Measurements from ENCODE around the gene PTGDR2. TPM values are rescaled to one million over a fixed set of nuclear protein-coding genes. Genes with fewer than 3 reads are reported as not detected.

PTGDR2 gene
- total RNA-seq, 2 experiments from 2014 or later = 0.19 TPM; not detected in 1

- H3K4me1 ChIP-seq (ENCODE audit: insufficient read depth, low read length, poor library complexity, severe bottlenecking) = no peaks in the 10 kb centered on the region
- DNase-seq (ENCODE audit: low spot score) = no peak
- TF ChIP-seq EZH2phosphoT487 (IDR thresholded peaks at IDR 0.05; ENCODE audit: borderline replicate concordance, low read depth, low read length) (no peak), CTCF (conservative IDR thresholded peaks at IDR 0.05; ENCODE audit: low read length) (no peak)
- H3K36me3 ChIP-seq (ENCODE audit: insufficient read depth, low read length) = peaks cover 34% of the 10 kb centered on the region
- H3K9me3 ChIP-seq (ENCODE audit: low read length) = no peaks in the 10 kb centered on the region
- H3K4me2 ChIP-seq (ENCODE audit: low read length) = no peak overlapping the region
- no peak overlapping the region for H3K4me3 ChIP-seq (ENCODE audit: low read depth, low read length, poor library complexity, severe bottlenecking)
- ChIA-PET POLR2A (interaction anchor here (0.8 kb wide), 1 partner anchor 10 kb away, joined by 3 read pairs; no protein-coding TSS in a partner anchor), CTCF (ENCODE audit: unreplicated experiment) (no interaction called here)
- H3K9me2 ChIP-seq (ENCODE audit: insufficient read depth, low read length) = no peaks in the 10 kb centered on the region
- no peak overlapping the region for H2AFZ ChIP-seq (ENCODE audit: low read length)
- H3K27ac ChIP-seq (ENCODE audit: low read depth, low read length, poor library complexity, severe bottlenecking) = no peak overlapping the region
- BruUV-seq (replicated peaks) = no TSS peak
- H3K79me2 ChIP-seq (ENCODE audit: insufficient read depth, low read depth, low read length) = no peaks in the 10 kb centered on the region
- intact Hi-C loops (cut with micrococcal nuclease; ENCODE audit: unreplicated experiment) = no loop called here
- no peaks in the 10 kb centered on the region for H4K20me1 ChIP-seq (ENCODE audit: insufficient read depth, low read length)
Measured at GRCh38 chr11:60880643-60881282, 25.0 kb upstream of the PTGDR2 start.

DNA sequence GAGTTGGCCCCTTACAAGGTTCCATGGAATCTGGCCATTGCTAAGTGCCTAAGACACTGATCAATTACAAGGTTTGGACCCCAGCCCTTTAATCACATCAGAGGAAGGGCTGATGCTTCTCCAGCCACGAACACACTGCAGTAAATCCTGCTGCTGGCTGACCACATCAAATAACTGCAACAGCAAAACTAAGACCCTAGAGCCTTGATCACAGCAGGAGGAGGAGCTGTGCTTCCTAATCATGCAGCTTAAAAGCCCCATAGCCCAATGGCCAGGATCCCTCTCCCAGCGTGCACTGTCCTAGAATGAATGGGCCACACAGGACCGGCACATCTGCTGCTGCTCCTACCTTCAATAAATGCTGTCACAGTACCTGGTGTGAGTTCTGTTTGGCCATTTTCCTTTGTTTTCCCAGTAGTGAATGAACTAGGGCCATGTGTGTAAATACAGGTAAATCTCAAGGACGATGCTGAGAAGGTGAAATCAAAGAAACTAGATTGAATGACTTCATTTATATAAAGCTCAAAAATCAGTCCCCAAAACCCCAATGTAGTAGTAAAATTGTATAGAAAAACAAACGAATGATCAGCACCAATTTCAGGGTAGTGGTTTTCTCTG lies 24.3 kb upstream of the PTGDR2 start:
- ChIA-PET CTCF (ENCODE audit: unreplicated experiment) (no interaction called here), POLR2A (interaction anchor here (0.8 kb wide), 1 partner anchor 11 kb away, joined by 3 read pairs; no protein-coding TSS in a partner anchor)
- H4K20me1 ChIP-seq (ENCODE audit: insufficient read depth, low read length) = no peaks in the 10 kb centered on the region
- peaks cover 34% of the 10 kb centered on the region for H3K36me3 ChIP-seq (ENCODE audit: insufficient read depth, low read length)
- intact Hi-C loops (cut with micrococcal nuclease; ENCODE audit: unreplicated experiment) = no loop called here
- no peak overlapping the region for H3K4me2 ChIP-seq (ENCODE audit: low read length)
- H2AFZ ChIP-seq (ENCODE audit: low read length) = no peak overlapping the region
- no peaks in the 10 kb centered on the region for H3K79me2 ChIP-seq (ENCODE audit: insufficient read depth, low read depth, low read length)
- no peak for DNase-seq (ENCODE audit: low spot score)
- no TSS peak for BruUV-seq (replicated peaks)
- no peaks in the 10 kb centered on the region for H3K9me3 ChIP-seq (ENCODE audit: low read length)
- H3K4me1 ChIP-seq (ENCODE audit: insufficient read depth, low read length, poor library complexity, severe bottlenecking) = no peaks in the 10 kb centered on the region
- H3K27ac ChIP-seq (ENCODE audit: low read depth, low read length, poor library complexity, severe bottlenecking) = no peak overlapping the region
- H3K9me2 ChIP-seq (ENCODE audit: insufficient read depth, low read length) = no peaks in the 10 kb centered on the region
- TF ChIP-seq EZH2phosphoT487 (IDR thresholded peaks at IDR 0.05; ENCODE audit: borderline replicate concordance, low read depth, low read length) = no peak
- no peak for TF ChIP-seq CTCF (conservative IDR thresholded peaks at IDR 0.05; ENCODE audit: low read length)
- no peak overlapping the region for H3K4me3 ChIP-seq (ENCODE audit: low read depth, low read length, poor library complexity, severe bottlenecking)

DNA sequence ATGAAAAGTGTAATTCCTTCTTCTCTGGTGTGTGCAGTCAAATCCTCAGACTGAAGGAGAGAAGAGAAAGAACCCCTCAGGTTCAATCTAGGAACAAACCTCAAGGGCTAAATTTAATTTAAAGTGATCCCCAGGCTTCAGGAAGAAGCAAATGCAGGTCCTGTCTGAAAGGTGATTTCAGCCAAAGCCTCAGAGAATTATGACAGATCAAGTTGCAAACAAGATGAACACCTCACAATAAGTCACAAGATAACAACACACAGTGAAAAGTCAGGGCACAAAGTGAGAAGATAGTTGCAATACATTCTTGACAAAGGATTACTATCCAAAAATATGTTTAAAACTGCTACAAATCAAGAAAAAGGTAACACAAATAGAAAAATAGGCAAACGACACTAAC lies 23.4 kb upstream of the PTGDR2 start:
- Histone ChIP-seq H3K36me3 (ENCODE audit: insufficient read depth, low read length) (peaks cover 34% of the 10 kb centered on the region), H3K9me3 (ENCODE audit: low read length) (no peaks in the 10 kb centered on the region), H2AFZ (ENCODE audit: low read length) (no peak overlapping the region), H3K79me2 (ENCODE audit: insufficient read depth, low read depth, low read length) (no peaks in the 10 kb centered on the region), H3K9me2 (ENCODE audit: insufficient read depth, low read length) (no peaks in the 10 kb centered on the region), H3K4me2 (ENCODE audit: low read length) (no peak overlapping the region), H3K4me3 (ENCODE audit: low read depth, low read length, poor library complexity, severe bottlenecking) (no peak overlapping the region), H3K27ac (ENCODE audit: low read depth, low read length, poor library complexity, severe bottlenecking) (no peak overlapping the region), H3K4me1 (ENCODE audit: insufficient read depth, low read length, poor library complexity, severe bottlenecking) (no peaks in the 10 kb centered on the region), H4K20me1 (ENCODE audit: insufficient read depth, low read length) (no peaks in the 10 kb centered on the region)
- BruUV-seq (replicated peaks) = no TSS peak
- intact Hi-C loops (cut with micrococcal nuclease; ENCODE audit: unreplicated experiment) = no loop called here
- ChIA-PET CTCF (ENCODE audit: unreplicated experiment) (no interaction called here), POLR2A (no interaction called here)
- TF ChIP-seq EZH2phosphoT487 (IDR thresholded peaks at IDR 0.05; ENCODE audit: borderline replicate concordance, low read depth, low read length) = no peak
- no peak for TF ChIP-seq CTCF (conservative IDR thresholded peaks at IDR 0.05; ENCODE audit: low read length)
- DNase-seq (ENCODE audit: low spot score) = no peak
